Activated naive CD8-positive, alpha-beta T cell treated with anti-CD3 and anti-CD28 coated beads, Interleukin-2, amount 50 U/mL, for 16 hours (primary cell): ENCODE measurements around the gene ADGRL3.

ENCODE experiments used
- DNase-seq: peaks from one replicate; pipeline ENCODE4 v3.0.0-alpha.2; 2020; ENCODE audit warnings: low read depth, low spot score

ADGRL3 gene

DNA sequence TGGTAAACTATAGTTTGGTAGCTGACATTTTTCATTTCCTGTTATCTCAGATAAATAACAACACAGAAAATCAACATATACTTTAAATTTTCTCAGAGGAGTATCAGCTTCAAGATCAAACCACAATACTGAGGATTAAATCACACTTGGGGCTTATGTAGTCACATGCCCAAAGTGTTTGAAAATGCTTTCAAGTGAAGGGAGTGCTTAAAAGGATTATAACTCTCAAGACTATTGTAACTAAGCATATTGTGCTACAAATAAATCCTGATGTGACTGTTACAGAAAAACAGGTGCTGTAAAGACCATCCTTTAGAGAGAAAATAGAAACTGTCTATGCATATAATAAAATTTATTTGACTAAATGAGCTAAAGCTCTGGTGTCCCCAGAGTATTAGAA is 887.6 kb downstream of the ADGRL3 start:
- DNase-seq, result no peak

DNA sequence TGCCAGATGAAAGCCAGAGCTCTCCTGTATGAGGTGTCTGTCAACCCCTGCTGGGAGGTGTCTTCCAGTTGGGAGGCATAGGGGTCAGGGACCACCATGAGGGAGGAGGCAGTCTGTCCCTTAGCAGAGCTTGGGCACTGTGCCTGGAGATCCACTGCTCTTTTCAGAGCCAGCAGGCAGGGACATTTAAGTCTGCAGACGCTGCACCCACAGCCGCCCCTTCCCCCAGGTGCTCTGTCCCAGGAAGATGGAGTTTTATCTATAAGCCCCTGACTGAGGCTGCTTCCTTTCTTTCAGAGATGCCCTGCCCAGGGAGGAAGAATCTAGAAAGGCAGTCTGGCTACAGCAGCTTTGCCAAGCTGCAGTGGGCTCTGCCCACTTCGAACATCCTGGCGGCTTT is 893.6 kb downstream of the ADGRL3 start:
- no peak for DNase-seq

DNA sequence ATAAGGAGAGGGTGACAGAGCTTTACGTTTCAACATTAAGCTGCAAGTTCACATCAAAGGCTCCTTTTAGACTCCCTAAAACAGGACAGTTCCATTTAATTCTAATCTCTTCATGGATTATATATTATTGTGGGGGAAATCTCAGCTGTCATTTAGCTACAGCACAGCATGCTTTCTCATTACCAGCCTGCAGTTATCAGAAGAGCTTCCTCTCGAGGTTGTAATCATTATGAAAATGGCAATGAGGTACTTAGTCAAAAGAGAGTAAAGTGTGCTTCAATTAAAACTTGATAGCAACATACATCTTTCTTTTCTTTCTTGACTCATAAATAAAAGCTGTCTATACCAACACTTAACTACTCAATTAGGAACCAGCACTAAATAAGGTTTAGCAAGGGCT is 896.8 kb downstream of the ADGRL3 start:
- DNase-seq, result no peak

DNA sequence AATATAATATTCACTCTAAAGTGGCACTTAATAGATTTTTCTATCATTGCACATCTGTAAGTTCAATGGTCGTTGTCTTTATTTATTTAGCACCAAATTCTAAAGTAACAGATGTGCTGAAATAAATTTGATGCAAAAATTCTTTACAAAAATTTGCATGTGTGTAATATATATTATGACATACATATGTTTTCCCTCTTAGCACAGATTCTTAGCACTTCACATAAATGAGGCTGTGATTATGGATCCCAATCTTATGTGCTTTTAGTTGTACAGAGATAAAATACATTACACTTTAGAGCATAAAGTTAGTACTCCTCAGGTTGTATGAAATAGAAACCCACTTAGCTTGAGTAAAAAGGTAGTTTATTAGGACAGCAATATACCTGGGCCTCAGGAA is 915.1 kb downstream of the ADGRL3 start:
- no peak for DNase-seq

DNA sequence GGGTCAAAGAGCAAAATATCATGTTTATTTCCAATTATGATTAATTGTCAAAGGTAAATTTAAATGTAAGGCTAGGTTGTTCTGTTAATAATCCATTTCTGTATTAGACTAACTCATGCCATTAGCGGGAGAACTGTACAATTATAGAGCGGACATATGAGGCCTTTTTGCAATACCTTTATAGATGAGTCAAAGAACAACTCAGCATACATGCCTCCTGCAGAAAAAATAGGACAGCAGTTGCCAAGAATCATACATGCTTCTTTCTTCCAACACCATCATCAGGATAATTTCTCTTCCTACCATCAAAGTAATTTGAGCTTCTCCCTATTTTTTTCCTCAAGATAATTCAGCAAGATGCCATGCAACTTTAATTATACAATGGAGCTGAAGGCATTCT is 917.8 kb downstream of the ADGRL3 start:
- DNase-seq, result no peak

DNA sequence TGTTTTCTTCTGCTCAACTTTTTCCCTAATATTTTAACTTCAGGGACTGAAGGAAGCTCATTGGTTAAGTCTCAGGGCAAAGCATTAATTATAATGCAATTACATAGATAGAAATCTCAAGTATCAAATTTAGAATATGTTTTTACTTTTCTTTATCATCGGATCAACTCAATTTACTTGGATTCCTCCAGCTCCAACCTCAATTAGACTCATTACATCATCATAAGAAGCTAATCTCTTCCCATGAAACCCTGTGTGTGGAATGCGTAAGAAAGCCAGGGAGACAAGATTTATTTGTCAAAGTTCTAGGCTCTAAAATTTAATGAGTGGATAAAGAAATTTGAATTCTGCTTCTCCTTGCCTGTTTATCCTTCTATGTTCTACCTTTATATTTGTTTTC is 918.4 kb downstream of the ADGRL3 start:
- DNase-seq, result no peak

DNA sequence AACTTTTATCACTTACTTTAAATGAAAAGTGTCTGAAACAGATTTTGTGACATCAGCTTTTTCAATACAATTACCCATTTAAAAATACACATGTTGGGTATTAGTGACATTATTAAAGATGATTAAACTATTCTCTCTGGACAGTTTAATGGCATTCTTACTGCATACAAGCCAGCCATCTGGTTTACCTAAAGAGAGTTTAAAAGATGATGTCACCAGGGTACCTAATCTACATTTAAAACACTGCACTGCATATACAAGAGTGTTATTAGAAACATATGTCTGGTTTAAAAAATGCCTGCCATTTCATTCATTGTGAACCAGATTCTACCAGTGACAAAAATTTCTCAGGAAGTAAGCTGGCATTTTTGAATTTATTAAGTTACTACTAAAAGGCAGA is 919.1 kb downstream of the ADGRL3 start:
- no peak for DNase-seq

DNA sequence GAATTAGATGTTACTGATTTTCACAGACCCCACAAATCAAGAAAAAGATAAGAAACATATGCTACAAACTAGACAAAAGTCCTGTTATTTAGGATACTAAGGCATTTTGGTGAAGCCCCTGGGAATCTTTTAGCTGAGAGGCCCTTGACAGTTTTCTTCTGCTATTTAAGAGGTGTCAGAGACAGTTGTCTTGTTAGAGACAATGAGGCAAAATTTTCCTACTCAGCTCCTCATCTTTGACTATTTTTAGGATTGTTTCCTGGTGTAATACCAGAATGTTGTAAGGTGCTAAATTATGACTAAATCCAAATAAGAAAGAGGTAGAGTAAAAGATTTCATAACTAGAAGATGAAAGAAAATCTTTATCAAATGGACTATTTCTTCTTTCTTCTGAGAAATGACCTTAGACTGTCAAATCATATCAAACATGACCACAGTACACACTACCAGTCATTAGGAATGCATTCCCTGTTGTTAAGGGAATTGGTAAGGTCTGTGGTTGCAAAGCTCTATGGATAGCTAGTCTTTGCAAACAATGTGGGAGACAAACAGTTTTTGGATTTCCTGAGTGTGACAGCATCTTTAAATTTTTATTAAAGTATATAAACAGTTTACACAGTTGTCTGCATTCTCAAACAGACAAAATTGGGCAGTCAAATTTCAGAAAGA is 926.1 kb downstream of the ADGRL3 start:
- DNase-seq, result no peak
